Measurements from ENCODE around the gene GSDME. TPM values are rescaled to one million over a fixed set of nuclear protein-coding genes. Genes with fewer than 3 reads are reported as not detected.

GSDME gene
- total and polyA plus RNA-seq, 9 donors = 14.3 to 37.0 (median 29.2) TPM

DNA sequence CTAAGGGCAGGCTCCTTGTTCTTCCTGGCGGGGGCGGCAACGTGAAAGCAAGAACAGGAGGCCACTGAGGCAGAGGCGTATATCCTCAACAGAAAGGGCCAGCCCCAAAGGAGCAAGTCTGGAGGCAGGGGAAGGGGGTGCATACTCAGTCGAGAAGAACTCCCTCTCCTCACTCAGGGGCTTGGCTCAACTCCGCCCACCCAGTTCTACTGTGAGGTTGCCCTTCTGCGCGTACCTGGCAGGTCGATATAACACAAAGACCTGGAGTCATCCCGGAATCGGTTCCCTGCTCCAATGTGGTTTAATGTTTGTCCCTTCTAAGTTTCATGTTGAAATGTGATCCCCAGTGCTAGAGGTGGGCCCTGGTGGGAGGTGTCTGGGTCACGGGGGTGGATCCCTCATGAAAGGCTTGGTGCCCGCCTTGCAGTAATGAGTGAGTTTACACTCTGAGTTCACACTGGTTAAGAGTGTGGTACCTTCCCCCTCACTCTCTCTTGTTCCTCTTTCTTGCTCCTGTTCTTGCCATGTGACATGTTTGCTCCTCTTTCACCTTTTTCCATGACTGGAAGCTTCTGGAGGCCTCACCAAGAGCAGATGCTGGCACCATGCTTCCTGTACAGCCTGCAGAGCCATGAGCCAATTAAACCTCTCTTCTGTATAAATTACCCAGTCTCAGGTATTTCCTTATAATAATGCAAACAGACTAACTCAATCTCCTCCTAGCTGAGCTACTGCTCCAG, 32.6 kb downstream of the GSDME start:
- 93 to 95% (median 94%) methylated on average over 13 of the region's 13 CpGs for WGBS, 3 donors
- Histone ChIP-seq H3K9me3 (no peaks in the 10 kb centered on the region), H3K27me3 (no peaks in the 10 kb centered on the region), H3K4me3 (no peak overlapping the region), H3K27ac (no peak overlapping the region), H3K36me3 (no peaks in the 10 kb centered on the region), H3K4me1 (ENCODE audit: insufficient read depth) (no peaks in the 10 kb centered on the region)
- intact Hi-C loops (cut with DNase I) = no loop called here
- no peak for DNase-seq
- TF ChIP-seq EP300 (IDR thresholded peaks at IDR 0.05) (no peak), POLR2A (IDR thresholded peaks at IDR 0.05) (no peak)
- TF ChIP-seq, protein P1, sequence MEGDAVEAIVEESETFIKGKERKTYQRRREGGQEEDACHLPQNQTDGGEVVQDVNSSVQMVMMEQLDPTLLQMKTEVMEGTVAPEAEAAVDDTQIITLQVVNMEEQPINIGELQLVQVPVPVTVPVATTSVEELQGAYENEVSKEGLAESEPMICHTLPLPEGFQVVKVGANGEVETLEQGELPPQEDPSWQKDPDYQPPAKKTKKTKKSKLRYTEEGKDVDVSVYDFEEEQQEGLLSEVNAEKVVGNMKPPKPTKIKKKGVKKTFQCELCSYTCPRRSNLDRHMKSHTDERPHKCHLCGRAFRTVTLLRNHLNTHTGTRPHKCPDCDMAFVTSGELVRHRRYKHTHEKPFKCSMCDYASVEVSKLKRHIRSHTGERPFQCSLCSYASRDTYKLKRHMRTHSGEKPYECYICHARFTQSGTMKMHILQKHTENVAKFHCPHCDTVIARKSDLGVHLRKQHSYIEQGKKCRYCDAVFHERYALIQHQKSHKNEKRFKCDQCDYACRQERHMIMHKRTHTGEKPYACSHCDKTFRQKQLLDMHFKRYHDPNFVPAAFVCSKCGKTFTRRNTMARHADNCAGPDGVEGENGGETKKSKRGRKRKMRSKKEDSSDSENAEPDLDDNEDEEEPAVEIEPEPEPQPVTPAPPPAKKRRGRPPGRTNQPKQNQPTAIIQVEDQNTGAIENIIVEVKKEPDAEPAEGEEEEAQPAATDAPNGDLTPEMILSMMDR (IDR thresholded peaks at IDR 0.05) = no peak

DNA sequence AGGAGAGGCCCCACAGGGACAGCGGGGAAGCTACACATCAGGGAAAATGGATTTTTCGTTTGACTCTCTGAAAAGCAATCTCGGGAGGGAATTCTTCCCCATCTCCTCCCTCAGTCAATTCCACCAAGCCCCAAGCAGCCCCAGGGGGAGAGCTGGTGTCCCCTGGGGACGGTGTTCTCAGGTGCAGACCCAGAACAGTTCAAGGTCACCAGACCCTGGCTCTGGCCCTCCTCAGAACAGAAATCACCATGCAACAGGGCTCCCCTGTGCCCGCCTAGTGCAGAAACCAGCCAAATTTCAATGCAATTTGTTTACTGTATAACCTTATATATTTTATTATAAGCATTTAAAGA, 34.1 kb downstream of the GSDME start:
- Histone ChIP-seq H3K9me3 (no peaks in the 10 kb centered on the region), H3K36me3 (no peaks in the 10 kb centered on the region), H3K4me1 (ENCODE audit: insufficient read depth) (no peaks in the 10 kb centered on the region), H3K27ac (no peak overlapping the region), H3K27me3 (no peaks in the 10 kb centered on the region), H3K4me3 (no peak overlapping the region)
- no peak for DNase-seq
- intact Hi-C loops (cut with DNase I) = no loop called here
- 57 to 77% (median 67%) methylated on average over 5 of the region's 5 CpGs for WGBS, 3 donors
- TF ChIP-seq POLR2A (IDR thresholded peaks at IDR 0.05) (no peak), EP300 (IDR thresholded peaks at IDR 0.05) (no peak)
- TF ChIP-seq, protein P1 (IDR thresholded peaks at IDR 0.05) = no peak

DNA sequence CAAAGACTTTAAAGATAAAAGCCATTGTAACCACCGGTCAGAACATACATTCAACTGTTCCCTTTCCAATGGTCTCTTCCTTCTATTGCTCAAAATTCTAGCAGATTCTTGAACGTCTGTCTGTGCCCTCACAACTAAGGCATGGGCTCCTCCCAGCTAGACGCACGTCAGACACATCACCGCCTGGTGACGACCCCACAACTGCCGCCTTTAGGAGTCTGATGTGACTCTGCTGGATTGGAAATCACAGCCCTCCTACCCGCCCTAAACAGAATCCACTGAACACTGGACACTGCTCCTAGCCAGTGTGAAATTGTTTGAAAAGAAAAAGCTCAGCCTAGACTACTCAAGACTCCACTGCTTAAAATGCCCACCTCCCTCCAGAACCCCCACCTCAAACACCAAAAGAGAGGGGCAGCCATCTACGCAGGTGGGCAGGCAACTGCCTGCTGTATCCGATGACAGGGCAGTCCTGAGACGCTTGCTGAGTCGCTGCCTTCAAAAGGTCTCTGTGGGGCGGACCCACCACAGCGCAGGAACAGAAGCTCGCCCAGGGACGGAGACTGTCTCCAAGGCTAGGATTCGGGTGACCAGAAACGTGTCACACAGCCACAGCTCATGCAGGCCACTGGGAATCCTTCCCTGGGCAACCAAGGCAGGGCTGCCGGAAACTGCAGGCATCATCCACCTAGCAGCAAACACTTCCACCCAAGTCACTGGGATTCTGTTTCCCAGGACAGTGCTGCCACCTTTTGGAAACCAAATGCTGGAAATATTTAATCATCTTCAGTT, 34.7 kb downstream of the GSDME start:
- no peaks in the 10 kb centered on the region for H3K4me1 ChIP-seq (ENCODE audit: insufficient read depth)
- H3K9me3 ChIP-seq = no peaks in the 10 kb centered on the region
- WGBS, 3 donors = 76 to 86% (median 83%) methylated on average over 19 of the region's 19 CpGs
- TF ChIP-seq EP300 (IDR thresholded peaks at IDR 0.05) (no peak), POLR2A (IDR thresholded peaks at IDR 0.05) (no peak)
- TF ChIP-seq, protein P1 (IDR thresholded peaks at IDR 0.05) = no peak
- H3K27ac ChIP-seq = no peak overlapping the region
- DNase-seq = no peak
- no peak overlapping the region for H3K4me3 ChIP-seq
- H3K36me3 ChIP-seq = no peaks in the 10 kb centered on the region
- intact Hi-C loops (cut with DNase I) = no loop called here
- no peaks in the 10 kb centered on the region for H3K27me3 ChIP-seq

DNA sequence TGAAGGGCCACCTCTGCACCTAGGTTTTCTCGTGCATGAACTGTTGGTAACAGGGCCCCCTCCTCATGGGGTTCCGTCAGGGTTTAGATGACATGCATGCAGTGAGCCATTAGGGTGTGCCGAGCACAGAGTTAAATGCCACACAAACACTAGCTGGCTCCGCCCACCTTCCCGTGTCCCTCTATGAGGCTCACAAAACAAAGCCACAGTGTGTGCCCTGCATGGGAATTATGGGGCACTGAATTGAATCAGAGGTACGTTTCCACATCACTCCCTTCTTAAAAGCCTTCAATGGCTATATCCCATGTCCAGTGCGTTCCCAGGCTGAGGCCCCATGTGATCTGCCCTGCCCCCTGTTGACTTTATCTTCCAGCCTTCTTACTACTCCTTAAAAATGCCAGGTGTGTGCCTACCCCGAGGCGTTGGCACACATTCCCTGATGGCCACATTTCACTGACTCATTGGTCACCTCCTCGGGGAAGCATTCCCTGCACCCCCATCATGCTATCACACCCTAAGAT, 35.7 kb downstream of the GSDME start:
- WGBS, 3 donors = 73 to 76% (median 74%) methylated on average over 10 of the region's 10 CpGs
- intact Hi-C loops (cut with DNase I) = no loop called here
- TF ChIP-seq EP300 (IDR thresholded peaks at IDR 0.05) (no peak), POLR2A (IDR thresholded peaks at IDR 0.05) (no peak)
- TF ChIP-seq, protein P1 (IDR thresholded peaks at IDR 0.05) = no peak
- Histone ChIP-seq H3K4me3 (no peak overlapping the region), H3K36me3 (no peaks in the 10 kb centered on the region), H3K4me1 (ENCODE audit: insufficient read depth) (no peaks in the 10 kb centered on the region), H3K27me3 (no peaks in the 10 kb centered on the region), H3K27ac (no peak overlapping the region), H3K9me3 (no peaks in the 10 kb centered on the region)
- DNase-seq = no peak
